HK-2 (cell line): ENCODE measurements around the gene GARIN5A.
A peak's percentile ranks its signal among the peaks of the same experiment; 100 is the strongest.

Source experiments
- DNase-seq: peaks from one replicate; pipeline ENCODE4 v3.0.0-alpha.2; 2018; ENCODE audit not compliant: unreplicated experiment

GARIN5A gene

DNA sequence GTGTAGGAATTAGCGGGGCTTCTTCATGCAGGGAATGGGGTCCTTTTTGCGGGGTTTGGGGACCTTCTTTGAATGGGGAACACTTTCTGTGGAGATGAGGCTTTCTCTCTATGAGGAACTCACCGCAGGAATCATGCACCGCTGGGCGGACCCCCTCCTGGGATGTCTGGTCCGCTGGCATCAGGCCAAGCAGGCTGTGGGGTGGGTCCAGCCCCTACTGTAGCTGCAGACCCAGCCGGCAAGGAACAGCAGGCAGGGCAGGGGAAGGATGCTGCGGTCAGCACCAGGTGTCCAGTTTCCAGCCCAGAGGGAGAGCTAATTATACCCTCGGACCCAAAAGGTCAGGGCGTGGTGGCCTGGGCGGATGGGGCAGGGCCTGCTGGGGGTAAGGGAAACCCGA is 42.1 kb downstream of the GARIN5A start:
- no peak for DNase-seq

DNA sequence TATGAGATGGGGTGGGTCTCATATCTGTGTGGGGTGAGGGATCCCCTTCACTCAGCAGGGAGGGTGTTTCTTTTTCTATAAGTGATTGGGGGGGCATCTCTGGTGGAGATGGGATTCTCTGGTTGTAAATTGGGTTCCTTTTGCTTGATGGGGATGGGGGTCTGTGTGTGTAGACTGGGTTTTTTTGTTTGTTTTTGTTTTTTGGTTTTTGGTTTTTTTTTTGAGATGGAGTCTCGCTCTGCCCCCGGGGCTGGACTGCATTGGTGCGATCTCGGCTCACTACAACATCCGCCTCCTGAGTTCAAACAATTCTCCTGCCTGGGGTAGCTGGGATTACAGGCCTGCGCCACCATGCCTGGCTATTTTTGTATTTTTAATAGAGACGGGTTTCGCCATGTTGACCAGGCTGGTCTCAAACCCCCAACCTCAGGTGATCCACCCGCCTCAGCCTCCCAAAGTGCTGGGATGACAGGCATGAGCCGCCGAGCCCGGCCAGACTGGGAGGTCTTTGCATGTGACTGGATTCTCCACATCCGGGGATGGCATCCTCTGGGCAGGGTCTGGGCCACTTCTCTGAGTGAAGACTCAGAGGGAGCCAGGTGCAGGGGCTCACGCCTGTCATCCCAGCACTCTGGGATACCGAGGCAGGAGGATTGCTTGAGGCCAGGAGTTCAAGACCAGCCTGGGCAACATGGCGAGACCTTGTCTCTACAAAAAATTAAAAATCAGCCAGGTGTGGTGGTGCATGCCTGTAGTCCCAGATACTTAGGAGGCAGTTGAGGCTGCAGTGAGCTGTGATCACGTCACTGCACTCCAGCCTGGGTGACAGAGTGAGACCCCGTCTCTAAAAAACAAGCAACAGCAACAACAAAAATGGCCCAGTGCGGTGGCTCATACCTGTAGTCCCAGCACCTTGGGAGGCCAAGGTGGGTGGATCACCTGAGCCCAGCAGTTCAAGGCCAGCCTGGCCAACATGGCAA is 43.2 kb downstream of the GARIN5A start:
- no peak for DNase-seq

DNA sequence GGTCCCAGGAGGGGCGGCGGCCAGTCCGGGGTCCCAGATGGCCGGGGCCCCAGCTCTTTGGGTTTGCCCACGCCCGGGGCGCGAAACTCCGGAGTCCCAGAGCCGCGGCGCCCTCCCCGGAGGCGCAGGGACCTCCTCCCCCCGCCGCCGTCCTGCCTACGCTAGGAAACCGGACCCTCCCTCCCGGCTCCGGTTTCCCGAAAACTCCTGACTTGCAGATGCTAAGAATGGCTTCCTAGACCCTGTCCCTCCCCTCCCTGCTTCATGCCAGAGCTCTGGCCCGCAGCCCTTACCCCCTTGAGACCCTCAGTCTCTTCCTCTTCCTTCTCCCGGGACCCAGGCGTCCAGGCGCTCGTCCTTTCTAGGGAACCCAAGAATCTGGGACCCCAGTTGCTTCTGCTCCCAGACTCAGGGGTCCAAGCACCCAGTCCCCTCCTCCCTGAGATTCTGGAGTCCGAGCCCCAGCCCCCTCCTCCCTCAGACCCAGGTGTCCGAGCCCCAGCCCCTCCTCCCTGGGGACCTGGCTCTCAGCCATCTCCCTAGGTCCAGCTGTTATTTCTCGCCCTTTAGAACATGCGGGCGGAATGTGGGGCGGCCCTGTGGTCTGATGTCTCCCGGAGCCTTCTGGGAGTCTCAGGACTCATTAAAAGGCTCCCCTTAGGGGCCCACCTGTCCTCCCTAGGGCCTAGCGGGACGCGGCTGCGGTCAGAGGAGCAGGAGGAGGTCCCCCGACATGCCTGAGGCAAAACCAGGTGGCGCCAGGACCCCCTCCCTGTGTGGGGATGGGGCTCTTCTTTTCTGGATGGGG is 44.2 kb downstream of the GARIN5A start, which contains the start of gene MYBPC2:
Gene MYBPC2 (plus strand): TSS at position 672 of the 808 bp plus-strand sequence. CDS start 62 bp downstream, at position 734.
- DNase-seq: no peak

DNA sequence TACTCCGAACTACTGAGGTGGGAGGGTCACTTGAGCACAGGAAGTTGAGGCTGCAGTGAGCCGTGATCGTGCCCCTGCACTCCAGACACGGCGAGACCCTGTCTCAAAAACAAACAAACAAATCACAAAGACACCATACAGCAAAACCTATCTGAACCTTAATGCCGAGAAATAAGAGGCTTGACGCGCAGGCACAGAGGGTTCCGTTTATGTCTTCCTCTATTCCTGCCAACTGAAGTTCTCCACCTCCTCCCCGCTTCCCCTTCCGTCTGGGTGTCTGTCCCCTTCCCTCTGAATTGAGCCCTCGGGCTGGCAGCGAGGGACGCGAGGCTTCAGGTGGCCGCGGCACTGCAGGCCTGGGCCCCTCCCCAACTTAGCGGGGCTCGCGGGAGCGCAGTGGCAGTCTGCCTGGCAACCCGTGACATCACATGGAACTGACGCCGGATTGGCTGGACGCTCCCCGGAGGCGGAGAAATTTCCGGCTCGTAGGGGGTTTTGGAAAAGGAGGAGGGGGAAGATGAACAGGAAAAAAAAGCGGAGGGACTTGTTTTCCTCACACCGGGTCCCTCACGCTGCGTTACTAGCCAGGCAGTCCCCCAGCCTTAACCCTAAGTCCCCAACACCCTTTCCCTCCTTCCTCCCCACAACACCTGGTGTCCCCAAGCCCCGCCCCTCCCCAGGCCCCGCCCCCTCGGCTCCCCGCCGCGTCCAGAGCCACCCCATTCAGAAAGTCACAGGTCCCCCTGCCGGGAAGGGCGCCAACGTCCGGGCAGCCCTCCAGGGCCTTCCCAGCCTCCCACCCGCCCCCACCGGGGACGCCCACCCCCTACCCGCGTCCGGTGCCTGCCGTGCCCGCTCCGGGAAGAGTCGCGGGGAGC is 45.1 kb downstream of the GARIN5A start:
- peak; percentile 85 for DNase-seq

DNA sequence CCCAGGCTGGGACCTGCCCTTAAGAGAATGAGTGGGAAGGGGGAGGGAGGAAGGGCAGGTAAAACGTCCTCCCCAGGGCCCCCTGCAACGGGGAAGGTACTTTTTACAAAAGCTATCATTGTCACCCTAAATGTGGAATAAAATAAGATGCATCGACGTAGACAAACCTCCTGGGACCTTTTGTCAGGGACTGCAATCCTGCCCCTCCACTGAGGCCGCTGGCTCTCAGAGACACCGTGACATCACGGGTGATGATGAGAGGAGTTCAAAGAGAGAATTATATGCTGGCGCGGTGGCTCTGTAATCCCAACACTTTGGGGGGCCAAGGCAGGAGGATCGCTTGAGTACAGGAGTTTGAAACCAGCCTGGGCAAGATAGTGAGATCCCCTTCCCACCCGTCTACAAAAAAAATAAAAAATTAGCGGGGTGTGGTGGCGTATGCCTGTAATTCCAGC is 45.7 kb downstream of the GARIN5A start:
- no peak for DNase-seq

DNA sequence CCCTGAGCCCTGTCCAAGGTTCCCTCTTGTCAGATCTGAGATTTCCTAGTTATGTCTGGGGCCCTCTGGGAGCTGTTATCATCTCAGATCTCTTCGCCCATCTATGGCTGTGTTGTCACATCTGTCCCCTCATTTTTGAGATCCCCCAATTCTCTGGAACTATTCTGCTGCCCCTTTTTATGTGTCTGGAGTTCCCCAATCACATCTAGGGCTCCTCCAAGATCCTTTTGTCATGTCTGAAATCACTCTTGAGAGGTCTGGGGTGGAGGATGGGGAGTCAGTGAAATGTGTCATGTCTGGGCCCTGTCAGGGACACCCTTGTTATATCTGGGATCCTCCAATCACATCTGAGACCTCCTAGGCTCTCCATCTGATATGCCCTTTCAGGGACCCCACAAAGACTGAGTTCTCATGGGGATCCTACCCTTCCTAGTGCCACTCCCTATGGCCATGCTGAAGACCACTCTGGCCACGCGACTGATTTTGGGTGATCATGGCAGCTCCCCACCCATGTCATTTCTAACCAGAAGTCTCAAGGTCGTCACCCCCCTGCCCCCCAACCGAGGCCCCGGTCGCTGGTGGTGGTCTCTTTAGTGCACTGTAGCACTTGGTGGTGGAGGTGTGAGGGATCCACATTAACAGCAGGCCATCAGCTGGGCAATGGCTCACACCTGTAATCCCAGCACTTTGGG is 47.7 kb downstream of the GARIN5A start:
- no peak for DNase-seq

DNA sequence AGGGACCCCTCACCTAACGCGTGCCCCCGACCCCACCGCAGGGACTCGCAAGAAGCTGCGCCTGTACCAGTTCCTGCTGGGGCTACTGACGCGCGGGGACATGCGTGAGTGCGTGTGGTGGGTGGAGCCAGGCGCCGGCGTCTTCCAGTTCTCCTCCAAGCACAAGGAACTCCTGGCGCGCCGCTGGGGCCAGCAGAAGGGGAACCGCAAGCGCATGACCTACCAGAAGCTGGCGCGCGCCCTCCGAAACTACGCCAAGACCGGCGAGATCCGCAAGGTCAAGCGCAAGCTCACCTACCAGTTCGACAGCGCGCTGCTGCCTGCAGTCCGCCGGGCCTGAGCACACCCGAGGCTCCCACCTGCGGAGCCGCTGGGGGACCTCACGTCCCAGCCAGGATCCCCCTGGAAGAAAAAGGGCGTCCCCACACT is 48.6 kb downstream of the GARIN5A start:
- peak; percentile 75 for DNase-seq

DNA sequence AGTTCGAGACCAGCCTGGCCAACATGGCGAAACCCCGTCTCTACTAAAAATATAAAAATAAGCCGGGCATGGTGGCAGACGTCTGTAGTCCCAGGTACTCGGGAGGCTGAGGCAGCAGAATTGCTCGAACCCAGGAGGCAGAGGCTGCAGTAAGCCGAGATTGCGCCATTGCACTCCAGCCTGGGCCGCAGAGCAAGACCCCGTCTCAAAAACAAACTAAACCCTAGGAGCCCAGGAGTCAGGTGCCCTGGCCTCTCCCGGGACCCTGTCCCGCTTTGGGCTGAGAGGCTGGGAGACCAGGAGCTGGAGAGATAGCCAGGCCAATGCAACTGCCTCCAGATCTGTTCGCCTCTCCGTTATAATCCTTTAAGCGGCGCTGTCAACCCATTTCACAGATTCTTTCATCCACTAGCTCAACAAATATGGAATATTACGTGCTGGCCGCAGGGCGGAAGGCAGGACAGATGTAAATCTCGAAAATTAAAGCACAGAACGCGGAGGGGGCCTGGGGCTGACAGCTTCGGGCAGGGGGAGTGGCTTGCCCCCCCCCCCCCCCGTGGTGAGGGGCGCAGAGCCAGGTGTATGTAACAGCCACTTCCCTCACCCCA is 49.2 kb downstream of the GARIN5A start:
- no peak for DNase-seq

DNA sequence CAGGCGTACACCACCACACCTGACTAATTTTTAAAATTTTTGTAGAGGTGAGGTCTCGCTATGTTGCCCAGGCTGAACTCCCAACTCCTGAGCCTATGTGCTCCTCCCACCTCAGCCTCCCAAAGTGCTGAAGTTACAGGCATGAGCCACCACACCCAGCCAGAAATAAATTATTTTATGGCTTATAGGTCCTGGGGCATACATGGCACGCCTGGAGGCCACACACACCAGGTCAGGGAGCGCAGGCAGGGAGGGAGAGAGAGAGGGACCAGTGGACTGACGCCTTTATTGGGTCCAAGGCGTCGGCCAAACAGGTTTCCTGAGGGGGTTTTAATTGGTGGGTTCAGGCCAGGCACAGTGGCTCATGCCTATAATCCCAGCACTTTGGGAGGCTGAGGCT is 51.1 kb downstream of the GARIN5A start:
- no peak for DNase-seq

DNA sequence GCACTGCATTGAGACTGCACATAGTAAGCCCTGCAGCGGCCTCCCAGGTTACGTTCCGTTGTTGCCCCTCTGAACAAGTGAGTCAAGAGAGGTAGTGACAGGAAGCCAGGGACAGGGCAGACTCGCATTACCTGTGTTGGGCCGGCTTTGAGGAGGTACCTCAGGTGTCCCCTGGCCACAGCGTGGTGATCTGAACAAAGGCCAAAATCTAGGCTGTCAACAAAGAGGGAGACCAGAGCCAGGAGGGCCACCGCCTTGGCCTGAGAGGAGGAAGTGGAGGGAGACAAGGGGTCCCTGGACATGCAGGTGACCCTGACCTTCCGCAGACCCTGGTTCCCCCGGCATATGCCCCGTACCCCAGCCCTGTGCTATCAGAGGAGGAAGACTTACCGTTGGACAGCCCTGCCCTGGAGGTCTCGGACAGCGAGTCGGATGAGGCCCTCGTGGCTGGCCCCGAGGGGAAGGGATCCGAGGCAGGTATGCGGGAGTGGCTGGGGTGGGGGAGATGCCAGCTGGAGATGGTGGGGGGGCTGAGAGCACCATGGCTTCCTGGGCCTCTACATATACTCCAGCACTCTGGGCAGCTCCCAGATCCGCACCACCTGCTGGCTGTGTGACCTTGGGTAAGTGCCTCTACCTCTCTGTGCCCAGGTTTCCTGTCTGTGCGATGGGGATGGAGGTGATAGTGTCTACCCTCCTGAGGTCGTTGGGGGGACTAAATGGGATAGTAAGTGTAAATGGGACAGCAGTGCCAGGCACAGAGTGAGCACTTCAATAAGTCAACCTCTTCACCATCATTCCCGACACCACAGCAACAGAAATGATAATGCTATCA is 53.2 kb downstream of the GARIN5A start:
- no peak for DNase-seq

DNA sequence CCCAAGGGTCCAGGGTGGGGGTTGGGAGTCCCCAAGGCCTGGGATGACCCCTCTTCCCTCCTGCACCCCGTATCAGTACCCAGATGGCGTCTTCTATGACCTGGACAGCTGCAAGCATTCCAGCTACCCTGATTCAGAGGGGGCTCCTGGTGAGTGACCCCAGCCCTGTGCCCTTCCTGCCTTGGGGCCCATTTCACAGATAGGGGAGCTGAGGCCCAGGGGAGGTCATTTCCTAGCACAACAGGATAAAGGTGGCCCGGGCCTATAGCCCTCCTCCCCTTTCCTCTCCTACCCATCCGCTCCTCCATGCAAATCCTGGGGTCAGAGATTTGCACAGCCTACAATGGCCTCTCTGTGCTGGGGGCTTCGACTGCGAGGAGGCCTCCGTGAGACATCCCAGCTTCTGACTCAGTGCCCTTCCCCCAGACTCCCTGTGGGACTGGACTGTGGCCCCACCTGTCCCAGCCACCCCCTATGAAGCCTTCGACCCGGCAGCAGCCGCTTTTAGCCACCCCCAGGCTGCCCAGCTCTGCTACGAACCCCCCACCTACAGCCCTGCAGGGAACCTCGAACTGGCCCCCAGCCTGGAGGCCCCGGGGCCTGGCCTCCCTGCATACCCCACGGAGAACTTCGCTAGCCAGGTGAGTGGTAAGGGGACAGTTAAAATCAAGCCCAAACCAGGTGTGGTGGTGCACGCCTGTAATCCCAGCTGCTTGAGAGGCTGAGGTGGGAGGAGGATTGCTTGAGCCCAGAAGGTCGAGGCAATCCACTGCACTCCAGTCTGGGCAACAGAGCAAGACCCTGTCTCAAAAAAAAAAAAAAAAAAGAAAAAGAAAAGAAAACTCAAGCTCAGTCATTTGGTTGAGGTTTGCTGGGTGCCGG is 54.0 kb downstream of the GARIN5A start:
- DNase-seq: no peak

DNA sequence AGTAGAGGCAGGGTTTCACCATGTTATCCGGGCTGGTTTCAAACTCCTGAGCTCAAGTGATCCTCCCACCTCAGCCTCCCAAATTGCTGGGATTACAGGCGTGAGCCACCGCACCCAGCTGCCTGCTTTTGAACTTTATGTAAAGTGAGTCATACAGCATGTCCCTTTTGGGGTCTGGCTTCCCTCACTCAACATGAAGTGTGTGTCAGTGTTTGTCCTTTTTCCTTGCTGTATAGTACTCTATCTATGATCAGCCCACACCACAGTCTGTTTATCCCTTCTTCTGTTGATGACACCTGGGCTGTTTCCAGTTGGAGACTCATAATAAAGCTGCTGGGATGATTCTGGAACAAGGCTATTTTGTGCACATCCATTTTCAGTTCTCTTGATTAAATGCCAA is 55.8 kb downstream of the GARIN5A start:
- no peak for DNase-seq

DNA sequence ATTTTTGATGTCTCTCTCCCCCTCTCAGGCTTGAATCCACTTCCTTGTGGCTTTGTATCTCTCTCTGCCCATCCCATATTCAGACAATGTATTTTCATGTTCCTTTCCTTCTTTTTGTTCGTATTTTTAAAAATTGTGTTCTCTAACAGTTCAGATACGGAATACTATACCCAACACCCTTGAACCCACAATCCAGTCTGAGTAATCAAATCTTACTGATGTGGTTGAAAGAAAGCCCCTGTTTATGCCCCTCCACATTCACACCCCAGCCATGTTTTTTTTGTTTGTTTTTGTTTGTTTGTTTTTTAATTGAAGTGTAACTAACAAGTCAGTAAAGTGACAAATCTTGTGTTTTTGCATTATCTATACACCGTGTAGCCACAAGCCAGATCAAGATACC is 56.5 kb downstream of the GARIN5A start:
- no peak for DNase-seq

DNA sequence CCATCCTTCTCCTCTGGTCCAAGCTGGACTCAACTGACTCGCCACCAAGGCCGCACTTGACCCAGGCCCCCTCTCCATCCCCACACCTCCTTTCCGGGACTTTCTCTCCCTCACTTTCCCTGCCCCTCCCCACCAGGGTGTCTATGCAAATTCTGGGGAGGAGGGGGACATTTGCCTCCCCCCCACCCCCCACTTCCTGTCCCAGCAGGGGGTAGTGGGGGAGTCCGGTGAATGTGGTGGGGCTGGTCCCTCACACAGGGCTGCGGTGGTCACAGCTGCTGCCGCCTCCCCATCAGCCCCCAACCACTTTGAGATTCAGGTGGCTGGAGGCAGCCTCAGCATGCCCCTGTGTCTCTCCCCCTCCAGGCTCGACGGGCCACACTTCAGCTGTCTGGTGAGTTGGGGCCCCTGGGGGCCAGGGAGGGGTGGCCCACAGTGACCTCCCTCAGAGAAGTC is 57.0 kb downstream of the GARIN5A start:
- no peak for DNase-seq

DNA sequence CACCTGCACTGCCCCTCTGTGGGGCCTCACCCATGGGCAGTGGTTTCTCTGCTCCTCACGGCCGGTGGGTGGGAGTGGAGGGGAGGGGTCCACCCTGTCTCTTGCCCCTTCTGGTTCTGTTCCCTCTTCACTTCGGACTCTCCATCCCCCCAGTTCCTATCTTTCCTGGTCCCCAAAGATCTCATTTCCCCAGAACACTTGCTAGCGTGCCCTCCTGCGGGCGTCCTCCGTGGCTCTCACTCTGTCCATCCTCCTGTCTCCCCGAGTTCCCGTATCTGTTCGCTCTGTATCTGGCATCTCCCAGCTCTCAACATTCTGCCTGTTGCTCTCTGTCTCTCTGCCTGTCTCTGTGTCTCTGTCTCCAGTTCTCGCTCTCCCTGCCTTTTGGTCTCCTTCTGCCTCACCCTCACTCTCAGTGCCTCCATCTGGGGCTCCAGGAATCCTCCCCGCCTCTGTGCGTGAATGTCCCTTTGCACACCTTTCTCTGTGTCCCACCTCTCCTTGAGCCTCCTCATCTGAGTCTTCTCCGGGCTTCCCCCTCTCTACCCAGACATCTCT is 57.5 kb downstream of the GARIN5A start:
- no peak for DNase-seq

DNA sequence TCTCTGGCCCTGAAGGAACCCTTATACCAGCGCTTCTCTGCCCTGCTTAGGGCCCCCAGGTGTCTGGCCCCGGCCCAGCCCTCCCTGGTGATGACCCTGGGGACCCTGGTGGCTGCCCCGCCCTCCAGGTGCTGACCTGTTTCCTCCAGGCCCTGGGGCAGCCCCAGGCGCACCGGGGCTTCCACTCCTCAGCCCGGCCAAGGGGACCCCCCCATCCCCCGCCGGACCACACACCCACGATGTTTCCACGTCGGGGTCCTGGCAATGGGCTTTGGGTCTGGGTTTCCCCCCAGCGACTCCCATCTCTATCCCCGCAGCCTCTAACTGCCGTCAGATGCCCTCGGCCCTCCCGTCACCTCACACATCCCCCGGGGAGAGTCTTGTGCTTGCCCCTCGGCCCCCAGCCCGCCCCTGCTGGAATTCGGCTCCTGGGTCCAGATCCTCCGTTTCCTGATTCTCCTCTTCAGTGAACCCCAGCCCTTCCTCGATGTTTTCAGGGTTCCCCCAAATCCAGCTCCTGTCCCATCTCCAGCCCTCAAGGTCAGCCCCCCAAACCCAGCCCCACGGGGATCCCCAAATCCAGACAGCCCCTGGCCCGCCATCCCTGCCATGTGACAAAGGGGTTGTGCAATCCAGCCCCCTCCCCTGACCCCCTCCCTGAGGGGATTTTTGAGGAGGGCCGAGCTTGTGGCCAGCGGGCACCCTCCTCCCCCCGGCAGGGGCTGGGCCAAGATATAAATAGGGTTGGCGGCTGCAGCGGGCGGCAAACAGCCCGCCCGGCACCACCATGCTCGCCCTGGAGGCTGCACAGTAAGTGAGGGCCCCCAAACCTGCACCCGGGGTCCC is 58.2 kb downstream of the GARIN5A start, which contains the start of gene SPIB:
Gene SPIB (plus strand): TSS at position 763 of the 846 bp plus-strand sequence. CDS start 25 bp downstream, at position 788.
- DNase-seq: no peak
